ENCODE data around the gene CD200R1L.

DNA sequence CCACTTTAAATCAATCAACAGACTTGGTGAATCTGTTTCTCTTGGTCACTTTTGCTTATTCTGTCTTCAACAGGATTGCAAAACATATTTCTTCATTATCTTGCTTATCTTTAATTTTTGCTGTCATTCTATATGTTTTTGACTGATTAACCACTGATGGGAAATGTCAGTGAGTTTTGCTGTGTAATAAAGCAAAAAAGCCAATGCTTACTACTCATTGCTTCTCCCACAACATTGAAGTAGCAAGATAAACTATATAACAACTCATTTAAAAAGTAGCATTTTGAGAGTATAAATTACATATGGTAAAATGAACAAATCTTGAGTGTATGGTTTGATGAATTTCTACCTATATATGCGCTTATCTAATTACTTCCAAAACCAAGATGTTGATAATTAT, 892 bp downstream of the CD200R1L start:
- TF ChIP-seq EZH2 (IDR thresholded peaks at IDR 0.05; ENCODE audit: insufficient read depth, poor library complexity, severe bottlenecking) (no peak), EZH2phosphoT487 (IDR thresholded peaks at IDR 0.05; ENCODE audit: insufficient read depth, low read depth) (no peak)

Measured in GM23248 (cell line).